Measurements from ENCODE around the gene CDRT15.

DNA sequence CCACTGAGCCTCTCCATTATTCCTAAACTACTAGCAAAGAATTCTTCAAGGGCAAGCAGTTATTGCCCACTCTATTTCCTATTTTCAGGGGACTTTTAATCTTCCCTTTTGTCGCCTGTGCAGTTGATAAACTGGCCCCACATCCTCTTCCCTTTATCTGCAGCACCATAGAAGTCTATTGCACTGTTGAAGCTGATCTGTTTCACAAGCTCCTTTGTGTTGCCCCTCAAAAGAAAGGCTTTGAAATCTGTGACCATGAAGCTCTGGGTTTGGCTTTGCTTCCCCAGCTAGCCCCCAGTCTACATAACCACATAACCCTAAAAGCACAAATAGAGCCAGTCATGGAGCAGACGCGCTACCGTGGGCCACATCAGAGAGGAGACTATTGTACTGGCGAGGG lies 37.1 kb downstream of the CDRT15 start:
- TF ChIP-seq ZFP30 (CRISPR knock-in tag; IDR thresholded peaks at IDR 0.05) (no peak), ZC3H10 (CRISPR knock-in tag; IDR thresholded peaks at IDR 0.05) (no peak), ARNTL (CRISPR knock-in tag; IDR thresholded peaks at IDR 0.05; ENCODE audit: borderline replicate concordance, low read depth) (no peak), RARB (CRISPR knock-in tag; IDR thresholded peaks at IDR 0.05) (no peak), ZNF565 (CRISPR knock-in tag; conservative IDR thresholded peaks at IDR 0.05; ENCODE audit: low read depth) (no peak), ZFP3 (CRISPR knock-in tag; IDR thresholded peaks at IDR 0.05) (no peak), SNAI2 (CRISPR knock-in tag; IDR thresholded peaks at IDR 0.05) (no peak), ZNF8 (CRISPR knock-in tag; IDR thresholded peaks at IDR 0.05) (no peak), ESRRG (CRISPR knock-in tag; IDR thresholded peaks at IDR 0.05) (no peak)
- TF ChIP-seq, protein P1, sequence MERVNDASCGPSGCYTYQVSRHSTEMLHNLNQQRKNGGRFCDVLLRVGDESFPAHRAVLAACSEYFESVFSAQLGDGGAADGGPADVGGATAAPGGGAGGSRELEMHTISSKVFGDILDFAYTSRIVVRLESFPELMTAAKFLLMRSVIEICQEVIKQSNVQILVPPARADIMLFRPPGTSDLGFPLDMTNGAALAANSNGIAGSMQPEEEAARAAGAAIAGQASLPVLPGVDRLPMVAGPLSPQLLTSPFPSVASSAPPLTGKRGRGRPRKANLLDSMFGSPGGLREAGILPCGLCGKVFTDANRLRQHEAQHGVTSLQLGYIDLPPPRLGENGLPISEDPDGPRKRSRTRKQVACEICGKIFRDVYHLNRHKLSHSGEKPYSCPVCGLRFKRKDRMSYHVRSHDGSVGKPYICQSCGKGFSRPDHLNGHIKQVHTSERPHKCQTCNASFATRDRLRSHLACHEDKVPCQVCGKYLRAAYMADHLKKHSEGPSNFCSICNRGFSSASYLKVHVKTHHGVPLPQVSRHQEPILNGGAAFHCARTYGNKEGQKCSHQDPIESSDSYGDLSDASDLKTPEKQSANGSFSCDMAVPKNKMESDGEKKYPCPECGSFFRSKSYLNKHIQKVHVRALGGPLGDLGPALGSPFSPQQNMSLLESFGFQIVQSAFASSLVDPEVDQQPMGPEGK (CRISPR knock-in tag; IDR thresholded peaks at IDR 0.05; ENCODE audit: borderline replicate concordance): no peak
